GM21381 (cell line): ENCODE results near the gene PPP3CB.

Source experiments
- ATAC-seq: cut with Tn5 transposase; IDR thresholded peaks from one replicate; pipeline ENCODE4 v1.9.1; 2021; ENCODE audit warnings: mild to moderate bottlenecking, moderate library complexity; ENCODE audit not compliant: unreplicated experiment

Gene PPP3CB

GRCh38 chr10:73495884-73496674 lies at the start of gene PPP3CB:
PPP3CB (minus strand) TSS chr10:73496024; CDS start chr10:73495889, 135 bp downstream.
- peak; percentile 62 for ATAC-seq

- ATAC-seq = no peak
Observed at GRCh38 chr10:73545357-73545756, 49.5 kb upstream of the PPP3CB start.

- ATAC-seq = no peak
Observed at GRCh38 chr10:73537709-73538108, 41.9 kb upstream of the PPP3CB start.

- no peak for ATAC-seq
Observed at GRCh38 chr10:73537288-73537687, 41.5 kb upstream of the PPP3CB start.

- no peak for ATAC-seq
Observed at GRCh38 chr10:73534857-73535256, 39.0 kb upstream of the PPP3CB start.

- no peak for ATAC-seq
Observed at GRCh38 chr10:73529089-73529832, 33.4 kb upstream of the PPP3CB start.

GRCh38 chr10:73522263-73522662 lies 26.4 kb upstream of the PPP3CB start:
- no peak for ATAC-seq

- ATAC-seq = no peak
Observed at GRCh38 chr10:73519336-73519735, 23.5 kb upstream of the PPP3CB start.

GRCh38 chr10:73517166-73517888 lies 21.5 kb upstream of the PPP3CB start:
- no peak for ATAC-seq

GRCh38 chr10:73512207-73512743 lies 16.5 kb upstream of the PPP3CB start:
- no peak for ATAC-seq

- ATAC-seq = no peak
Observed at GRCh38 chr10:73509695-73510094, 13.9 kb upstream of the PPP3CB start.

GRCh38 chr10:73506491-73506890 lies 10.7 kb upstream of the PPP3CB start:
- ATAC-seq = no peak

- no peak for ATAC-seq
Observed at GRCh38 chr10:73506074-73506473, 10.2 kb upstream of the PPP3CB start.

- ATAC-seq = no peak
Observed at GRCh38 chr10:73503037-73503436, 7.2 kb upstream of the PPP3CB start.

- no peak for ATAC-seq
Observed at GRCh38 chr10:73501651-73502050, 5.8 kb upstream of the PPP3CB start.

- ATAC-seq = no peak
Observed at GRCh38 chr10:73497623-73498022, 1.8 kb upstream of the PPP3CB start.

- ATAC-seq = peak; percentile 92
Observed at GRCh38 chr10:73495226-73495883, 469 bp downstream of the PPP3CB start.

- ATAC-seq = no peak
Observed at GRCh38 chr10:73494877-73495225, 973 bp downstream of the PPP3CB start.

- ATAC-seq = no peak
Observed at GRCh38 chr10:73494213-73494612, 1.6 kb downstream of the PPP3CB start.

GRCh38 chr10:73493781-73494180 lies 2.0 kb downstream of the PPP3CB start:
- ATAC-seq = no peak

GRCh38 chr10:73486601-73487000 lies 9.2 kb downstream of the PPP3CB start:
- no peak for ATAC-seq
